GM12874 (cell line): ENCODE data around the gene MICAL2.

Experiments used
- TF ChIP-seq, protein P1 (sequence below): IDR thresholded peaks from 2 replicates; pipeline ENCODE4 v1.5.1; 2011; ENCODE audit warnings: low read depth, mild to moderate bottlenecking, control low read depth, low read length, moderate library complexity; ENCODE audit not compliant: insufficient read depth

MICAL2 gene

DNA sequence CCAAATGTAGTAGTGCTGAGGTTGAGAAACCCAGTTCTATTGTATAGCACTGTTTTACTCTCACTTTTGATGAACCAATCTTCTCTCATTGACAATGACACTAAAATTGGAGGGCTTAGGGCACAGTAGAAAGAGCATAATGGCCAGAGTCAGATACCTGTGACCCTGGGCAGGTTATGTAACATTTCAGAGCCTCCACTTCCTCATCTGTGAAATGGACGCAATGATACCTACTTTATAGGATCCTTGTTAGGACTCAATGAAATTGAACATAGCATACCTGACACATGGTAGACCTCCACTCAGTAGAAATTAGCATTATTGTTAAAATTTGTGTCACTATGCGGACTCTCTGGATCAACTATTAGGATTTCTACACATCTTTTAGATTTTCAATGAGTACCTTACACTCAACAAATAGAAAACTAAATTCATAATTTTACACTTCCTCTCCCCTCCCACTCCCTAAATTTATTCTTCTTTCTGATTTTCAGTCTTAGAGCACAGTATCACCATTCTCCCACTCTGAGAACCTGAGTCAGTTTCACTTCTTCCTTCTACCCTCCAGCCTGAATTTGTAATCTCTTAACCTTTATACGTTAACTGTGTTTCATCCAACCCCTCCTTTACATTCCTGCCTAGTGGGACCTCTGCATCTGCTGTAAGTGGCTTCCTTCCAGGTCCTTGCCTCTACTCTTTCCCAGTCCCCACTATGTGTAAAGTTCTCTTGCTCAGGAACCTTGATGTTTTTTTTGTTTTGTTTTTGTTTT lies 78.3 kb downstream of the MICAL2 start:
- TF ChIP-seq, protein P1, sequence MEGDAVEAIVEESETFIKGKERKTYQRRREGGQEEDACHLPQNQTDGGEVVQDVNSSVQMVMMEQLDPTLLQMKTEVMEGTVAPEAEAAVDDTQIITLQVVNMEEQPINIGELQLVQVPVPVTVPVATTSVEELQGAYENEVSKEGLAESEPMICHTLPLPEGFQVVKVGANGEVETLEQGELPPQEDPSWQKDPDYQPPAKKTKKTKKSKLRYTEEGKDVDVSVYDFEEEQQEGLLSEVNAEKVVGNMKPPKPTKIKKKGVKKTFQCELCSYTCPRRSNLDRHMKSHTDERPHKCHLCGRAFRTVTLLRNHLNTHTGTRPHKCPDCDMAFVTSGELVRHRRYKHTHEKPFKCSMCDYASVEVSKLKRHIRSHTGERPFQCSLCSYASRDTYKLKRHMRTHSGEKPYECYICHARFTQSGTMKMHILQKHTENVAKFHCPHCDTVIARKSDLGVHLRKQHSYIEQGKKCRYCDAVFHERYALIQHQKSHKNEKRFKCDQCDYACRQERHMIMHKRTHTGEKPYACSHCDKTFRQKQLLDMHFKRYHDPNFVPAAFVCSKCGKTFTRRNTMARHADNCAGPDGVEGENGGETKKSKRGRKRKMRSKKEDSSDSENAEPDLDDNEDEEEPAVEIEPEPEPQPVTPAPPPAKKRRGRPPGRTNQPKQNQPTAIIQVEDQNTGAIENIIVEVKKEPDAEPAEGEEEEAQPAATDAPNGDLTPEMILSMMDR = no peak

DNA sequence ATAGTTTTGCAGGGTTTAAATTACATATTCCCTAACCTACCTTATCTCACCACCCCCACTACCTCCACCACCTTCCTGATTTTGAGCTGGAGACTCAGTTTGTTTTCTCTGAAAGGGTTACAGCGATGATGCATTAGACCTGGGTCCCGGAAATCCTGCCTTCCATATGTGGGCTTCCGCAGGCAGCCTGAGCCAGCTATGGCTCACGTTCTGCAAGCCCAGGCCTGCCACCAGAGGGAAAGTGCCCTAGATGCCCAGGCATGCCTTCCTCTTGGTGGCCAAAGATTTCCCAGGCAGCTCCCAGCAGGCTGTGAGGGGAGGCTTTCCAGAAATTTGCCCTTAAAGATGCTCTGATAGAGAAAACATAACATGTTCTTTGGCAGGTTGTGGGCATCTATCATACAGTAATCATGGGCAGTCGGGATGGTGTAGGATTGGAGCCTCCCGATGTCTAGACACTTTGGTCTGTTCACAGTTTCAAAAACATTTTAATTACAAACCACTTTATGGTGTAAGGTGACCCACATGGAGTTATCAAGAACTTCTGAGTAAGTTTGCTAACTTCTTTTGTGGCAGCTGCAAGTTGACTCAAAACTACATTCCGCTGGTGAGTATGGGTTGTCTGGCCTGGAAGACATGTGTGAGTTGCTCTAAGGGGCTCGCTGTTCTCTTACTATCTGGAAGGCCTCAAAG lies 79.3 kb downstream of the MICAL2 start:
- TF ChIP-seq, protein P1 = no peak

DNA sequence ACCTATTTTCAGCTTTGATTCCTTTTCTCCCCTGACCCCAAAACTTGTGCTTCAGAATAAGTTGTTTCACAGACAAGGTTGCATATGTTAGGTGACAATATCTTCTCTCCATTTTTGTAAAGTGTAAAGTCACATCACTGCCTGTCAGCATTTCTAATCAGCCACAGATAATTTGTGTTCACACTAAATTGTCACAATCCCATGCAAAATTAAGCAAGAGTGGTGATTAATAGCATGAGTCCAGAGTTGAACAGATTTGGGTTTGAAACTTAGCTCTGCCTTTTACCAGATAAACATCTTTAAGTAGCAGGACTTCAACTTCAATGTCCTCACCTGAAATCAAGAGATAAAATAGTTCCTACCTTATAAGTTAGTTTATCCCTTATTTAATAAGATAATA lies 80.1 kb downstream of the MICAL2 start:
- TF ChIP-seq, protein P1 = no peak

DNA sequence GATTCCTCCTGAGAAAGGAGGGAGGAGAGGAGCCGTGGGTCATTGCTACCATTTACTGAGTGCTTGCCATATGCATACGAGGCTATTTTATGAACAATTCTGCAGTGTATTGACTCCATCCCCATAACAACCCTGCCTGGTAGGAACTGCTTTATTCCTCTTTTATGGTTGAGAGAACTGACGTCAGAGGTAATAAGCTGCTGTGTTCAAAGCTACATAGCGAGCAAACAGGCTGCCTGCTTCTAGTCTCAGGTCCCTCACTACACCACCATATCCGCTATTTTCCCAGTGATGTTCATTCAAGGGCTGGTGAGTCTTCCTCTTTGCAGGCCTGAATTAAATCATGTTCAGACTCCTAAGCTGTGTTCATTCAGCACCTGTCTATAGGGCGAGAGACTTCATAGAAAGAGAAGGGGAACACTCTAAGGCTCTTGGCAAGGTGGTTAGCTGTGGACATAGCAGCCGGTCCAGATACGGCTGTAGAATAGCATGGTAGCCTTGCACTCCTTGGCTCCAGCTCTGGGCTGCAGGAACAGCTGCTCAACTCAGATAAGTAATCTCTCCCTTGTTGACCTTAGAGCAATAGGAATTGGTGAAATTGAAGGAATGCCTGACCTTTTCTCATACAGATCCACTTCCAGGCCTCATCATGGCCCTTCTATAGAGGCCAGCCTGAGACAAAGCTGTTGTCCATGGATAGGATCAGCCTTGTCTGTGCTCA lies 82.6 kb downstream of the MICAL2 start:
- TF ChIP-seq, protein P1 = no peak

DNA sequence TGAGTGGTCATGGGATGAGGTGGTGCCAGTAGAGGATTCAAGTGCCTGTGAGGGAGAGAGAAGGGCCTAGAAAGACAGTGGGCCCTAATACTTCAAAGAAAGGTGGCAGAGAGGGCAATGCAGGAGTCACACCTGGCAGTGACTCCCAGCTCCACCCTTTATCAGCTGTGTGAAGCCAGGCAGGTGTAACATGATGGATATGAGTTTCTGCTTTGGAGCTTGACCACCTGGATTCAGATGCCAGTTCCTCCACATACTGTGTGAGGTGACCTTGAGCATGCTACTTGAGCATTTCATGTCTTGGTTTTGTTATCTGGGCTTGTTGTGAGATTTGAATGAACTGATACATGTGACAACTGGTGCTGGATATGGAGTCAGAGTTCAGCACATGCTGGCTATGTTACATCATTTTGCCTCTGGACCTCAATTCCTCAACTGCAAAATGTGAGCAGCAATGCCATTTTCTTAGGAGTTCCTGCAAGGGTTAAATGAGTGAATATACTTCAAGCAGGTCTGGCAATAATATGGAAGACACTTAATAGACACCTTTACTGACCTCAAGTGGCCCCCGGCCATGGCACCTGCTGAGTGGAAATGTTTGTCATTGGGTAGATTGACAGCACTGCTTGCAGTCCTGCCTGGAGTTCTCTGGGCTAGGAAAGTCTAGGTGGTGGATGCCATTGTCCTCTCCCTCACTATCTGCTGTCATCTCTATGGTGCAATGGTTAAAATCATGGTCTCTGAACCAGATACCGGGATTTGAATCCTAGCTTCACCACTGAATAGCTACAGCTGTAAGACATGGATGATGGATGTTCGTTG lies 83.3 kb downstream of the MICAL2 start:
- TF ChIP-seq, protein P1 = no peak

DNA sequence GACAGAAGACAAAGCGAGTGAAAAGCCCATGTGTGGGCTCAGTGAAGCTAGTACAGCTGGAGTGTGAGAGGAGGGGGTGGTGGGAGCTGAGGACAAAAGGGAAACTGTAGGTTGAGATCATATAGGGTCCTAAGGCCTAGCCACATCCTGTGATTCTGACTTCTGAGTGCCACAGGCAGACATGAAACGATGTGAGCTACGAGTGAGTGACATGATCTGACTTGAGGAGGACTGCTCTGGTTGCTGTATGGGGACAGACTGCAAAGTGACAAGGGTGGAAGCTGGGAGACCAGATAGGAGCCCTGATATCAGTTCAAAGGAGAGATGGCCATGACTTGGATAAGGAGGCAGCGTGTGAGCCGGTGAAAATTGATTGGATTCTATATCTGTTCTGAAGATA lies 85.4 kb downstream of the MICAL2 start:
- TF ChIP-seq, protein P1 = no peak
